ENCODE data around the gene RCAN2.

Gene RCAN2

GRCh38 chr6:46491201-46491627 is at the start of gene RCAN2:
Gene RCAN2, minus strand, starts transcription at chr6:46491449.
- no peak for DNase-seq (ENCODE audit: low read depth, low spot score)

GRCh38 chr6:46539866-46540265 is 48.6 kb upstream of the RCAN2 start:
- DNase-seq (ENCODE audit: low read depth, low spot score), result no peak

GRCh38 chr6:46538800-46539480 is 47.7 kb upstream of the RCAN2 start:
- DNase-seq (ENCODE audit: low read depth, low spot score), result no peak

- DNase-seq (ENCODE audit: low read depth, low spot score), result no peak
Observed at GRCh38 chr6:46530896-46531295, 39.6 kb upstream of the RCAN2 start.

- no peak for DNase-seq (ENCODE audit: low read depth, low spot score)
Observed at GRCh38 chr6:46528961-46529750, 37.9 kb upstream of the RCAN2 start.

- DNase-seq (ENCODE audit: low read depth, low spot score), result no peak
Observed at GRCh38 chr6:46526607-46527006, 35.4 kb upstream of the RCAN2 start.

GRCh38 chr6:46525583-46525982 is 34.3 kb upstream of the RCAN2 start:
- no peak for DNase-seq (ENCODE audit: low read depth, low spot score)

GRCh38 chr6:46521464-46521971 is 30.3 kb upstream of the RCAN2 start:
- DNase-seq (ENCODE audit: low read depth, low spot score), result no peak

- no peak for DNase-seq (ENCODE audit: low read depth, low spot score)
Observed at GRCh38 chr6:46517202-46517601, 26.0 kb upstream of the RCAN2 start.

- DNase-seq (ENCODE audit: low read depth, low spot score), result no peak
Observed at GRCh38 chr6:46513533-46513932, 22.3 kb upstream of the RCAN2 start.

GRCh38 chr6:46511320-46511719 is 20.1 kb upstream of the RCAN2 start:
- no peak for DNase-seq (ENCODE audit: low read depth, low spot score)

GRCh38 chr6:46510651-46511050 is 19.4 kb upstream of the RCAN2 start:
- no peak for DNase-seq (ENCODE audit: low read depth, low spot score)

- DNase-seq (ENCODE audit: low read depth, low spot score), result no peak
Observed at GRCh38 chr6:46509981-46510510, 18.8 kb upstream of the RCAN2 start.

- no peak for DNase-seq (ENCODE audit: low read depth, low spot score)
Observed at GRCh38 chr6:46509063-46509462, 17.8 kb upstream of the RCAN2 start.

GRCh38 chr6:46507426-46507825 is 16.2 kb upstream of the RCAN2 start:
- DNase-seq (ENCODE audit: low read depth, low spot score), result no peak

- no peak for DNase-seq (ENCODE audit: low read depth, low spot score)
Observed at GRCh38 chr6:46505693-46506512, 14.7 kb upstream of the RCAN2 start.

GRCh38 chr6:46504242-46504641 is 13.0 kb upstream of the RCAN2 start:
- no peak for DNase-seq (ENCODE audit: low read depth, low spot score)

GRCh38 chr6:46502486-46503119 is 11.4 kb upstream of the RCAN2 start:
- DNase-seq (ENCODE audit: low read depth, low spot score), result no peak

GRCh38 chr6:46501136-46502089 is 10.2 kb upstream of the RCAN2 start:
- DNase-seq (ENCODE audit: low read depth, low spot score), result no peak

- no peak for DNase-seq (ENCODE audit: low read depth, low spot score)
Observed at GRCh38 chr6:46500382-46500781, 9.1 kb upstream of the RCAN2 start.
